ENCODE measurements around the gene TANC1.

Gene TANC1

DNA sequence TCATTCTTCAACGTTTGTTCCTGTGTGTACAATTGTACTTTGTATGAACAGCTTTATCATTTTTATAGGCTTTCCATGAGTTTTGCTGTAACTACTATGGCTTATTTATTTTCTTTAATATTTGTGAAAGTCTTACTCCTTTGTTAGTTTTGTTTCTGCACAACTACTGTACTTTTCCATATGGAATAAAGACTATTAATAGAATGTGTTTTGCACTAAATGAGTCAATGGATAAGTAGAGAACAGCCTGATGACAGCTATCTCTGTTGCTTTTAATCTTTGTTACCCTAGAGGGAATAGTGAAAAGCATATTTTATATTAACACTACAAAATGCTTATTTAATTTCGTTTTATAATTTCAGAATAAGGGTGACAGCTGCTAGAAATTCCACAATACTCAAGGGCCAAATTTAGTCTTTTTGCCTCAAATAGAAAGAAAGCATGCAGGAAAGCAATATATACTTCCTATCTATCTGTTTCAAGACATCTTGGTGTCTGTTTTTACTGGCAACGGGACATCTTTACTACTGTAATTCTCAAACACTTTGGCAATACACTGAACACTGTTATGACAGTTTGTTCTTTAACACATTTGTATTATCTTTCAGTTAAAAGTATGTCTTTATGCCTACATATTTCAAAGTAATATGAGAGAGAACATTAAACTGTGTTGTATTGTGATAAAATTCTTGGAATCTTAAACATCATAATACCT lies 264.2 kb downstream of the TANC1 start:
- no peak for DNase-seq (ENCODE audit: low read depth)
- TF ChIP-seq, protein P1, sequence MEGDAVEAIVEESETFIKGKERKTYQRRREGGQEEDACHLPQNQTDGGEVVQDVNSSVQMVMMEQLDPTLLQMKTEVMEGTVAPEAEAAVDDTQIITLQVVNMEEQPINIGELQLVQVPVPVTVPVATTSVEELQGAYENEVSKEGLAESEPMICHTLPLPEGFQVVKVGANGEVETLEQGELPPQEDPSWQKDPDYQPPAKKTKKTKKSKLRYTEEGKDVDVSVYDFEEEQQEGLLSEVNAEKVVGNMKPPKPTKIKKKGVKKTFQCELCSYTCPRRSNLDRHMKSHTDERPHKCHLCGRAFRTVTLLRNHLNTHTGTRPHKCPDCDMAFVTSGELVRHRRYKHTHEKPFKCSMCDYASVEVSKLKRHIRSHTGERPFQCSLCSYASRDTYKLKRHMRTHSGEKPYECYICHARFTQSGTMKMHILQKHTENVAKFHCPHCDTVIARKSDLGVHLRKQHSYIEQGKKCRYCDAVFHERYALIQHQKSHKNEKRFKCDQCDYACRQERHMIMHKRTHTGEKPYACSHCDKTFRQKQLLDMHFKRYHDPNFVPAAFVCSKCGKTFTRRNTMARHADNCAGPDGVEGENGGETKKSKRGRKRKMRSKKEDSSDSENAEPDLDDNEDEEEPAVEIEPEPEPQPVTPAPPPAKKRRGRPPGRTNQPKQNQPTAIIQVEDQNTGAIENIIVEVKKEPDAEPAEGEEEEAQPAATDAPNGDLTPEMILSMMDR (IDR thresholded peaks at IDR 0.05; ENCODE audit: low read depth, low read length, missing control alignments): no peak
- no peak overlapping the region for H3K4me3 ChIP-seq (ENCODE audit: low read depth, low read length)

DNA sequence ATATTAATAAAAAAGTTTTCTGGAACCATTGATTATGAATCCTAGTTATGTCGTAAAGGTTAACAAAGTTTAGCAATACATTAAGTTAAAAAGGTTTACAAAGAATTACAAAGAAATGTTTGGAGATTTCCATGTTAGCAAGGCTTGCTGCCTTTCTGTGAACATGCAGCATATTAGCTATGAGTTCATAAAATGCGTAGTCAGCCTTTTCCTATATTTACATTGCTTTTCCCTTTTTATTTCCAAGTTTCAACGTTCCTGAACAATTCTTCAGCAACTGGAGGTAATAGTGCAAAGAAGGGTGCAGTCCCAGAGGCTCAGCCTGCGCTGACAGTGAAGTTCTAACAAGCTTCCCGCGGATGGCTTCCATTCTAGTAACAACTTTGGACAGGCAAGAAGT lies 266.4 kb downstream of the TANC1 start:
- TF ChIP-seq, protein P1 (IDR thresholded peaks at IDR 0.05; ENCODE audit: low read depth, low read length, missing control alignments): no peak
- H3K4me3 ChIP-seq (ENCODE audit: low read depth, low read length): no peak overlapping the region
- no peak for DNase-seq (ENCODE audit: low read depth)

DNA sequence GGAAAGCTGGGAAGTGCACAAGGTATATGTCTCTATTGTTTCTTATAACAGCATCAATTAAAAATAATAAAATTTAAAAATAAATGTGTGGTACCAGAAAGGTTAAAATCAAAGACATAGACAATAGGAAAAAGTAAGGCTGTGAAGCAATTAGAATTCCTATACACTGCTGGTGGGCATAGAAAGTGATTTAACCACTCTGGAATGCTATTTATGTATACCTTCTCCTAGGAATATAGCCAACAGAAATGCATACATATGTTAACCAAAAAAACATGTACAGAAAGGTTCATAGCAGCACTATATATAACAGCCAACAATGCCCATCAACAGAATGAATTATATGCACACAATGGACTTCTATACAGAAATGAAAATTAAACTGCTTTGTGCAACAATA lies 275.1 kb downstream of the TANC1 start:
- no peak overlapping the region for H3K4me3 ChIP-seq (ENCODE audit: low read depth, low read length)
- no peak for DNase-seq (ENCODE audit: low read depth)
- TF ChIP-seq, protein P1 (IDR thresholded peaks at IDR 0.05; ENCODE audit: low read depth, low read length, missing control alignments): no peak

DNA sequence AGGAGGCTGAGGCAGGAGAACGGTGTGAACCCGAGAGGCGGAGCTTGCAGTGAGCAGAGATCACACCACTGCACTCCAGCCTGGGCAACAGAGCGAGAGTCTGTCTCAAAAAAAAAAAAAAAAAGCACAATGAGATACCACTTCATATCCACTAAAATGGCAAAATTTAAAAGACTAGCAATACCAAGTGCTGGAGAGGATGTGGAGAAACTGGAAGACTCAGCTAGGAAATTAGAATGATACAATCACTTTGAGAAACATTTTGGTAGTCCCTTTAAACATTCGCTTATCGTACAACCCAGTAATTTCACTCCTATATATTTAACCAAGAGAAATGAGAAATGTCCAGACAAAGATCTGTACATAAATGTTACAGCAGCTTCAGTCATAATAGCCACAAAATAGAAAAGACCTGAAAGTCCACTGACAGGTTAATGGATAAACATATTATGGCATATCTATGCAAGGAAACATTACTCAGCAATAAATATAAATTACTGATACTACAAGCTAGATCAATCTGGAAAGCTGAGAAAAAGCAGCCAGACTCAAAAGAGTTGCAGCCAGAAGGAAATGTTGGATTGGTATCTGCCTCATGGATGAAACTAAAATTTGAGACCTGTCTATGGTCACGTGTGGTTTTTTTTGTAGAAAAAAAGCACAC lies 278.0 kb downstream of the TANC1 start:
- no peak for DNase-seq (ENCODE audit: low read depth)
- TF ChIP-seq, protein P1 (IDR thresholded peaks at IDR 0.05; ENCODE audit: low read depth, low read length, missing control alignments): no peak
- H3K4me3 ChIP-seq (ENCODE audit: low read depth, low read length): no peak overlapping the region

DNA sequence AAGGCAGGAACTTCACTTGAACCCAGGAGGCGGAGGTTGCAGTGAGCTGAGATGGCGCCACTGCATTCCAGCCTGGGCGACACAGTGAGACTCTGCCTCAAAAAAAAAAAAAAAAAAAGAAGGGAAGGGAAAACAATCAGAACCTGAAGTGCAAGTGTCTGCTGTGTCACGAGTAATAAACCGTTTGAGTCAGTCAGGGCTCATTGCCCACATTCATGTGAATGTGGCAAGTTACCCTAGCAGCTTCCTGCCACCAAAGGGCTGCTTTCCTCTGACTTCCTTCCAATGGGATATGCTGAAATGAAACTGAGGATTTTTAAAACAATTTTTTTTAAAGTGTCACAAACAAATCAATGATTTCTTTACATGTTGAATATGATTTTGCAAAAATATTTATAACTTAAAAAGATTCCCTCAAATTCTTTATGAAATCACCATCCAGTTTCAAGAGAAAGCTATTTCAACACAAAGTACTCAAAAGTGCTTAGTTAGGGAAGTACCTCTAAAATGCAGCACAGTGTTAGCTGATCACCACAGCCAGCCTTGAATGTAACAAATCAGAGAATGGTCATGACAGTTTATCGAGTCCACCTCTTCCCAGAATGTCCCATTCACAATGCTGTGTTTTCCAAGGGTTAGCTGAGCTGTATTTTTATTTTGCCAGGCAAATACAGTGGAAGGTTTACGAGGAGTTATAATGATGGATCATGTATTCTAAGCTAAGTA lies 281.7 kb downstream of the TANC1 start:
- TF ChIP-seq, protein P1 (IDR thresholded peaks at IDR 0.05; ENCODE audit: low read depth, low read length, missing control alignments): no peak
- H3K4me3 ChIP-seq (ENCODE audit: low read depth, low read length): no peak overlapping the region
- no peak for DNase-seq (ENCODE audit: low read depth)

DNA sequence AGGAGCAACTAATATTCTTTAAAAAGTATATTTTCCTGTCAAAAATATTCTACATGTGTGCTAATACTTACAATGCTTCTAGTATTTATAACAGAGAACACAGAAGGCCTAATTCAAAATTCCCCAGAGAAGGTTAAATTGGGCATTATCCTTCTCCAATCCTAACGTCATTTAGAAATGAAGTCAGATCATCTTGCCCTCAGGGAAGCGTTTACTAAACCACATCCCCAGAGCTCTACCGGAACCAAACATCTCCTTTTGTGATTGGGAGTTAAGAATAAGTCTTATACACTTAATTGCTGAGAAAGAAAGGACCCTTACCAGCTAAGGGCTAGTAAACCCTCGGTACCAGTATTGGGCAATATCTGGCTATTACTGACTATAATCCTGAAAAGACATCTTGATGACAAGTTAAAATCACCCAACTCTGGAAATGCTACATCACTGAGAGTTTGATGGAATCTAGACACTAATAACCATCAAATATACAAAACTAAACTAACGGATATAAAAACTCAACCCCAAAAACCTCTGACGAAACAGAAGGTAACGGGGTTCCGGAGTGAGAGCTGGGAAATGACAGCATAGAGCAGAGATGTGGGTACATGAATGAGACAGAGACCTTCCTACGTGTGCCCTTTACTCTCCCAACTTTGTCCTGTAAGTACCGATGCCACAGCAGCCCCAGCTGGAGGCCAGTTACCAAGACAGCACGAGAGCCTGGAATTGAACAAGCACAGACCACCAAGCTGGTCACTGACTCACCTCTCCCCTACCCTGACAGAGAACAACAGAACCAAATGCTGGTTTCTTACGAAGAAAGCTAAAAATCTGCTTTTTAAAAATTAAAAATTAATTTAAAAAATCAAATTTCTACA lies 283.1 kb downstream of the TANC1 start:
- H3K4me3 ChIP-seq (ENCODE audit: low read depth, low read length): no peak overlapping the region
- TF ChIP-seq, protein P1 (IDR thresholded peaks at IDR 0.05; ENCODE audit: low read depth, low read length, missing control alignments): no peak
- no peak for DNase-seq (ENCODE audit: low read depth)

Data from GM12864 (cell line).